HepG2 (cell line): Measurements from ENCODE around the gene NOB1. TPM values are rescaled to one million over a fixed set of nuclear protein-coding genes. Genes with fewer than 3 reads are reported as not detected.

ENCODE experiments used
- DNMT1 ChIP-seq: sonication (generic); formaldehyde crosslinking; IDR thresholded peaks from 2 replicates; pipeline ENCODE4 v1.5.1; 2020; ENCODE audit warnings: mild to moderate bottlenecking, missing genetic modification reagents
- MZF1 ChIP-seq: sonication (generic); formaldehyde crosslinking; IDR thresholded peaks from 2 replicates; pipeline ENCODE4 v1.8.1; 2023; ENCODE audit warnings: mild to moderate bottlenecking, missing genetic modification reagents, borderline replicate concordance
- ONECUT2 ChIP-seq: sonication (generic); formaldehyde crosslinking; IDR thresholded peaks from 2 replicates; pipeline ENCODE4 v1.4.0; 2020; ENCODE audit warnings: missing genetic modification reagents
- RXRB ChIP-seq: IDR thresholded peaks from 2 replicates; pipeline ENCODE4 v1.6.1; 2016; ENCODE audit warnings: borderline replicate concordance, missing genetic modification reagents, missing compliant biosample characterization
- SMAD3 ChIP-seq: sonication (generic); formaldehyde crosslinking; IDR thresholded peaks from 2 replicates; pipeline ENCODE4 v1.4.0; 2020; ENCODE audit warnings: missing genetic modification reagents
- TMF1 ChIP-seq: sonication (generic); formaldehyde crosslinking; IDR thresholded peaks from 2 replicates; pipeline ENCODE4 v1.8.1; 2022; ENCODE audit warnings: low read depth, missing genetic modification reagents
- polyA plus RNA-seq, 8 experiments: library from polyadenylated mRNA; depleted of rRNA in 3 of 8; stranded (reverse) in 7 of 8; unstranded in 1 of 8; fragments of >200 nt; fragmentation: Illumina TruSeq in 4 of 8; extraction: Trizol in 4 of 8; gene quantifications; 2 replicates each; pipeline versions ENCODE4 v1.2.1 to v1.2.3, GENCODE V29; 2011 to 2016; ENCODE audit warnings: low read depth in 4 of 8, missing spikeins in 1 of 8, mixed read lengths in 1 of 8; ENCODE audit not compliant: insufficient read depth in 1 of 8
- total RNA-seq, 5 experiments: library from RNA; depleted of rRNA; stranded (reverse); fragments of >200 nt; fragmentation: Illumina TruSeq; extraction: Trizol; gene quantifications; 2 replicates each; pipeline ENCODE4 v1.2.3, GENCODE V29; 2016; ENCODE audit warnings: low read depth in 1 of 5
- TF ChIP-seq, protein P1 (sequence below): IDR thresholded peaks from 2 replicates; pipeline ENCODE4 v1.6.1; 2012; ENCODE audit warnings: low read length, improper control_type of control experiment
- TF ChIP-seq, protein P2 (sequence below): sonication (generic); formaldehyde crosslinking; IDR thresholded peaks from 2 replicates; pipeline ENCODE4 v1.4.0; 2020; ENCODE audit warnings: missing genetic modification reagents, mild to moderate bottlenecking, borderline replicate concordance
- TF ChIP-seq, protein P3 (sequence below): sonication (generic); formaldehyde crosslinking; IDR thresholded peaks from 2 replicates; pipeline ENCODE4 v1.8.1; 2023; ENCODE audit warnings: mild to moderate bottlenecking, moderate library complexity, missing genetic modification reagents
- TF ChIP-seq, protein P4 (sequence below): sonication (generic); formaldehyde crosslinking; IDR thresholded peaks from 2 replicates; pipeline ENCODE4 v1.5.1; 2020; ENCODE audit warnings: mild to moderate bottlenecking, missing genetic modification reagents, borderline replicate concordance
- TF ChIP-seq, protein P5 (sequence below): sonication (generic); formaldehyde crosslinking; IDR thresholded peaks from 2 replicates; pipeline ENCODE4 v1.4.0; 2020; ENCODE audit warnings: mild to moderate bottlenecking, missing genetic modification reagents
- TF ChIP-seq, protein P6 (sequence below): sonication (generic); formaldehyde crosslinking; IDR thresholded peaks from 2 replicates; pipeline ENCODE4 v1.8.1; 2022; ENCODE audit warnings: mild to moderate bottlenecking, missing genetic modification reagents

NOB1 gene
- total and polyA plus RNA-seq, 2 of the 13 experiments (the other 11 are each of a cell fraction or from before 2014, with no cell fraction given) = 47.1 to 162 TPM

DNA sequence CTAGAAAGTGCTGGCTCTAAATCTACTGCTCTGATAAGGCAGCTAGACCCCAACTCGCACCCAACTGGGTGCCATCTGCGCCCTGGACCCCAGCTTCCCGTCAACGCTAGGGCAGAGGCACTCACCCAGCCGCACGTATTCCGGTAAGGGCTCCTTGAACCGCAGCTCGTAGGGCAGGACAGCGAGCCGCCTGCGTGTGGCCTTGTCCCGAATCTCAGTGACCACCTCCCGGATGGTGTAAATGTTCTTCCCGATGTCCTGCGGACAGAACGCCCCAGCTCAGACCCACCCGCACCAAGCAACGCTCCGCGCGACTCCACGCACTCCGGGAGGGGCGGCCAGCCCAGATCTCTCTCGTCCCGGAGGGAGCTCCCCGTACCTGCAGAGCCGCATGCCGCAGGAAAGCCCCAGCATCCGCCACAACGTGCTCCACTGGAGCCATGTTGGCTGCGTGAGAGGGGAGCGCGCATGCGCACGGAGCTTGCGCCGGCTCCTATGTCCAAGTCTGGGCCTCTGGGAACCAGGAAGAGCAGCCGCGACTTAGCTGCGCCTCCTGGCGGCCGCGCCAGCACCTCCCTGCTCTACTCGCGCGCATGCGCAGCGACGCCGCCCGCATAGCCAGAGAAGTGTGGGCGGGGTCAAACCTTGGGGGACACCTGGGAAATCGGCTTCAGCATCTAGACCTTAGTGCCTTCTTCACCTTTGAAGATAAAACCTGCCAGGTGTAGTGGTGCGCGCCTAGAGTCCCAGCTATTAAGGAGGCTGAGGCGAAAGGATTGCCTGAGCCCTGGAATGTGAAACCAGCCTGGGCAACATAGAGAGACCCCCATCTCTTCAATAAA, at the start of gene NOB1 (continued):
- TF ChIP-seq, protein P1, sequence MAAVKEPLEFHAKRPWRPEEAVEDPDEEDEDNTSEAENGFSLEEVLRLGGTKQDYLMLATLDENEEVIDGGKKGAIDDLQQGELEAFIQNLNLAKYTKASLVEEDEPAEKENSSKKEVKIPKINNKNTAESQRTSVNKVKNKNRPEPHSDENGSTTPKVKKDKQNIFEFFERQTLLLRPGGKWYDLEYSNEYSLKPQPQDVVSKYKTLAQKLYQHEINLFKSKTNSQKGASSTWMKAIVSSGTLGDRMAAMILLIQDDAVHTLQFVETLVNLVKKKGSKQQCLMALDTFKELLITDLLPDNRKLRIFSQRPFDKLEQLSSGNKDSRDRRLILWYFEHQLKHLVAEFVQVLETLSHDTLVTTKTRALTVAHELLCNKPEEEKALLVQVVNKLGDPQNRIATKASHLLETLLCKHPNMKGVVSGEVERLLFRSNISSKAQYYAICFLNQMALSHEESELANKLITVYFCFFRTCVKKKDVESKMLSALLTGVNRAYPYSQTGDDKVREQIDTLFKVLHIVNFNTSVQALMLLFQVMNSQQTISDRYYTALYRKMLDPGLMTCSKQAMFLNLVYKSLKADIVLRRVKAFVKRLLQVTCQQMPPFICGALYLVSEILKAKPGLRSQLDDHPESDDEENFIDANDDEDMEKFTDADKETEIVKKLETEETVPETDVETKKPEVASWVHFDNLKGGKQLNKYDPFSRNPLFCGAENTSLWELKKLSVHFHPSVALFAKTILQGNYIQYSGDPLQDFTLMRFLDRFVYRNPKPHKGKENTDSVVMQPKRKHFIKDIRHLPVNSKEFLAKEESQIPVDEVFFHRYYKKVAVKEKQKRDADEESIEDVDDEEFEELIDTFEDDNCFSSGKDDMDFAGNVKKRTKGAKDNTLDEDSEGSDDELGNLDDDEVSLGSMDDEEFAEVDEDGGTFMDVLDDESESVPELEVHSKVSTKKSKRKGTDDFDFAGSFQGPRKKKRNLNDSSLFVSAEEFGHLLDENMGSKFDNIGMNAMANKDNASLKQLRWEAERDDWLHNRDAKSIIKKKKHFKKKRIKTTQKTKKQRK = no peak
- TF ChIP-seq, protein P2, sequence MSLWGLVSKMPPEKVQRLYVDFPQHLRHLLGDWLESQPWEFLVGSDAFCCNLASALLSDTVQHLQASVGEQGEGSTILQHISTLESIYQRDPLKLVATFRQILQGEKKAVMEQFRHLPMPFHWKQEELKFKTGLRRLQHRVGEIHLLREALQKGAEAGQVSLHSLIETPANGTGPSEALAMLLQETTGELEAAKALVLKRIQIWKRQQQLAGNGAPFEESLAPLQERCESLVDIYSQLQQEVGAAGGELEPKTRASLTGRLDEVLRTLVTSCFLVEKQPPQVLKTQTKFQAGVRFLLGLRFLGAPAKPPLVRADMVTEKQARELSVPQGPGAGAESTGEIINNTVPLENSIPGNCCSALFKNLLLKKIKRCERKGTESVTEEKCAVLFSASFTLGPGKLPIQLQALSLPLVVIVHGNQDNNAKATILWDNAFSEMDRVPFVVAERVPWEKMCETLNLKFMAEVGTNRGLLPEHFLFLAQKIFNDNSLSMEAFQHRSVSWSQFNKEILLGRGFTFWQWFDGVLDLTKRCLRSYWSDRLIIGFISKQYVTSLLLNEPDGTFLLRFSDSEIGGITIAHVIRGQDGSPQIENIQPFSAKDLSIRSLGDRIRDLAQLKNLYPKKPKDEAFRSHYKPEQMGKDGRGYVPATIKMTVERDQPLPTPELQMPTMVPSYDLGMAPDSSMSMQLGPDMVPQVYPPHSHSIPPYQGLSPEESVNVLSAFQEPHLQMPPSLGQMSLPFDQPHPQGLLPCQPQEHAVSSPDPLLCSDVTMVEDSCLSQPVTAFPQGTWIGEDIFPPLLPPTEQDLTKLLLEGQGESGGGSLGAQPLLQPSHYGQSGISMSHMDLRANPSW (CRISPR knock-in tag) = peak; percentile 76; the same call in 1 of the 2 replicates
- TF ChIP-seq, protein P3, sequence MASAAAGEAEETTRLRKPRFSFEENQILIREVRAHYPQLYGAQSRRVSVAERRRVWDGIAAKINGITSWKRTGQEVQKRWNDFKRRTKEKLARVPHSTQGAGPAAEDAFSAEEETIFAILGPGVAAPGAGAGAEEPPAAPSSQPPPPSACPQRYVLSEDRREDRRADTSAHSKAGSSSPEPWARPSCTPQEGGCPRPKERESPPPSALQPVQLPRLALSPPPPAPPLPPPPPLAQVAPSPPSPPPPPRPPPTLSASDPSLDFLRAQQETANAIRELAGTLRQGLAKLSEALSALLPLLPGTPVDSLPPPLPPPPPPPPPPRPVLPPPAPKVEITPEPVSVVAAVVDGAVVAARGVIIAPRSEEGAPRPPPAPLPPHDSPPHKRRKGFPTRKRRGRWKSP = peak; percentile 87
- peak; percentile 89; the same call in 1 of the 2 replicates for TF ChIP-seq DNMT1
- TF ChIP-seq, protein P4, sequence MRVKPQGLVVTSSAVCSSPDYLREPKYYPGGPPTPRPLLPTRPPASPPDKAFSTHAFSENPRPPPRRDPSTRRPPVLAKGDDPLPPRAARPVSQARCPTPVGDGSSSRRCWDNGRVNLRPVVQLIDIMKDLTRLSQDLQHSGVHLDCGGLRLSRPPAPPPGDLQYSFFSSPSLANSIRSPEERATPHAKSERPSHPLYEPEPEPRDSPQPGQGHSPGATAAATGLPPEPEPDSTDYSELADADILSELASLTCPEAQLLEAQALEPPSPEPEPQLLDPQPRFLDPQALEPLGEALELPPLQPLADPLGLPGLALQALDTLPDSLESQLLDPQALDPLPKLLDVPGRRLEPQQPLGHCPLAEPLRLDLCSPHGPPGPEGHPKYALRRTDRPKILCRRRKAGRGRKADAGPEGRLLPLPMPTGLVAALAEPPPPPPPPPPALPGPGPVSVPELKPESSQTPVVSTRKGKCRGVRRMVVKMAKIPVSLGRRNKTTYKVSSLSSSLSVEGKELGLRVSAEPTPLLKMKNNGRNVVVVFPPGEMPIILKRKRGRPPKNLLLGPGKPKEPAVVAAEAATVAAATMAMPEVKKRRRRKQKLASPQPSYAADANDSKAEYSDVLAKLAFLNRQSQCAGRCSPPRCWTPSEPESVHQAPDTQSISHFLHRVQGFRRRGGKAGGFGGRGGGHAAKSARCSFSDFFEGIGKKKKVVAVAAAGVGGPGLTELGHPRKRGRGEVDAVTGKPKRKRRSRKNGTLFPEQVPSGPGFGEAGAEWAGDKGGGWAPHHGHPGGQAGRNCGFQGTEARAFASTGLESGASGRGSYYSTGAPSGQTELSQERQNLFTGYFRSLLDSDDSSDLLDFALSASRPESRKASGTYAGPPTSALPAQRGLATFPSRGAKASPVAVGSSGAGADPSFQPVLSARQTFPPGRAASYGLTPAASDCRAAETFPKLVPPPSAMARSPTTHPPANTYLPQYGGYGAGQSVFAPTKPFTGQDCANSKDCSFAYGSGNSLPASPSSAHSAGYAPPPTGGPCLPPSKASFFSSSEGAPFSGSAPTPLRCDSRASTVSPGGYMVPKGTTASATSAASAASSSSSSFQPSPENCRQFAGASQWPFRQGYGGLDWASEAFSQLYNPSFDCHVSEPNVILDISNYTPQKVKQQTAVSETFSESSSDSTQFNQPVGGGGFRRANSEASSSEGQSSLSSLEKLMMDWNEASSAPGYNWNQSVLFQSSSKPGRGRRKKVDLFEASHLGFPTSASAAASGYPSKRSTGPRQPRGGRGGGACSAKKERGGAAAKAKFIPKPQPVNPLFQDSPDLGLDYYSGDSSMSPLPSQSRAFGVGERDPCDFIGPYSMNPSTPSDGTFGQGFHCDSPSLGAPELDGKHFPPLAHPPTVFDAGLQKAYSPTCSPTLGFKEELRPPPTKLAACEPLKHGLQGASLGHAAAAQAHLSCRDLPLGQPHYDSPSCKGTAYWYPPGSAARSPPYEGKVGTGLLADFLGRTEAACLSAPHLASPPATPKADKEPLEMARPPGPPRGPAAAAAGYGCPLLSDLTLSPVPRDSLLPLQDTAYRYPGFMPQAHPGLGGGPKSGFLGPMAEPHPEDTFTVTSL (CRISPR knock-in tag) = peak; percentile 63; the same call in 1 of the 2 replicates
- TF ChIP-seq RXRB (CRISPR knock-in tag) = peak; percentile 81
- TF ChIP-seq MZF1 (CRISPR knock-in tag) = no peak; the same call in 1 of the 2 replicates
- TF ChIP-seq SMAD3 (CRISPR knock-in tag) = peak; percentile 92
- TF ChIP-seq, protein P5, sequence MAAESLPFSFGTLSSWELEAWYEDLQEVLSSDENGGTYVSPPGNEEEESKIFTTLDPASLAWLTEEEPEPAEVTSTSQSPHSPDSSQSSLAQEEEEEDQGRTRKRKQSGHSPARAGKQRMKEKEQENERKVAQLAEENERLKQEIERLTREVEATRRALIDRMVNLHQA (CRISPR knock-in tag) = 0 out of 2 replicates have a peak, but pooled peaks have one; percentile 73
- no peak for TF ChIP-seq ONECUT2 (CRISPR knock-in tag)
- TF ChIP-seq, protein P6, sequence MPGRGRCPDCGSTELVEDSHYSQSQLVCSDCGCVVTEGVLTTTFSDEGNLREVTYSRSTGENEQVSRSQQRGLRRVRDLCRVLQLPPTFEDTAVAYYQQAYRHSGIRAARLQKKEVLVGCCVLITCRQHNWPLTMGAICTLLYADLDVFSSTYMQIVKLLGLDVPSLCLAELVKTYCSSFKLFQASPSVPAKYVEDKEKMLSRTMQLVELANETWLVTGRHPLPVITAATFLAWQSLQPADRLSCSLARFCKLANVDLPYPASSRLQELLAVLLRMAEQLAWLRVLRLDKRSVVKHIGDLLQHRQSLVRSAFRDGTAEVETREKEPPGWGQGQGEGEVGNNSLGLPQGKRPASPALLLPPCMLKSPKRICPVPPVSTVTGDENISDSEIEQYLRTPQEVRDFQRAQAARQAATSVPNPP (CRISPR knock-in tag) = peak; percentile 80; the same call in 1 of the 2 replicates
- peak; percentile 93; the same call in 1 of the 2 replicates for TF ChIP-seq TMF1 (CRISPR knock-in tag)
